GM12874 (cell line): ENCODE data around the gene THYN1.
A peak's percentile ranks its signal among the peaks of the same experiment; 100 is the strongest.

ENCODE experiments used
- TF ChIP-seq, protein P1 (sequence below): IDR thresholded peaks from 2 replicates; pipeline ENCODE4 v1.5.1; 2011; ENCODE audit warnings: low read depth, mild to moderate bottlenecking, control low read depth, low read length, moderate library complexity; ENCODE audit not compliant: insufficient read depth

The THYN1 gene

DNA sequence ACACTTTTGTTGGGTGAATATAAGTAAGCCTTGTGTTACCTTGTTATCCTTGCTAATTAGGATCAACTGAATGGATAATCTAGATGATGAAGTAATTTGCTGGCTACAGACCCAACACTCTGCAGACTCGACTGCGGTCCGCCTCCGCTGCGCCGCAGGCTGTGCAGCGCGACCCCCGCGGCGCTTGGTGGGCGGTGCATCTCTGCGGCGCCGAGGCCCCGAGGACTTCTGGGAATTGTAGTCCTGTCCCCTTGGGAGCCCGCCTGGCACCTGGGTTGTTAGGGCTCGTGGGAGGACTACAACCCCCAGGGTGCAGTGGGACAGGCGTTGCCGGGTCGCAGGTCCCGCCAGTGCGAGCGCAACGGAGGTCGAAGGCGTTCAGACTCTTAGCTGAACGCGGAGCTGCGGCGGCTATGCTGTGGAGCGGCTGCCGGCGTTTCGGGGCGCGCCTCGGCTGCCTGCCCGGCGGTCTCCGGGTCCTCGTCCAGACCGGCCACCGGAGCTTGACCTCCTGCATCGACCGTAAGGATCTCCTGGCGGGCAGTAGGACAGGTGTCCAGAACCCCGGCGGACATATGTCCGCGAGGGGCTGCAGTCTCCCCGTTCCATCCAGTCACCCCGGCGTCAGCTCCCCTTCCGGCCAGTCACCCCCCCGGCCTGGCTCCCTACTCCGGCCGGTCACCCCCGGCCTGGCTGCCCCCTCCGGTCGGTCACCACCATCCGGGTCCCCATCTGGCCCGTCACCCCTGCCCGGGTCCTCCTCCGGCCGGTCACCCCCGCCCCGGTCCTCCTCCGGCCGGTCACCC, at the start of gene THYN1, which contains the start of gene ACAD8:
Gene THYN1 (minus strand): TSS at position 165 of the 806 bp plus-strand sequence. CDS start 470 bp downstream, outside the sequence.
Gene ACAD8 (plus strand): TSS at position 381 of the 806 bp plus-strand sequence. CDS start 33 bp downstream, at position 414.
- TF ChIP-seq, protein P1, sequence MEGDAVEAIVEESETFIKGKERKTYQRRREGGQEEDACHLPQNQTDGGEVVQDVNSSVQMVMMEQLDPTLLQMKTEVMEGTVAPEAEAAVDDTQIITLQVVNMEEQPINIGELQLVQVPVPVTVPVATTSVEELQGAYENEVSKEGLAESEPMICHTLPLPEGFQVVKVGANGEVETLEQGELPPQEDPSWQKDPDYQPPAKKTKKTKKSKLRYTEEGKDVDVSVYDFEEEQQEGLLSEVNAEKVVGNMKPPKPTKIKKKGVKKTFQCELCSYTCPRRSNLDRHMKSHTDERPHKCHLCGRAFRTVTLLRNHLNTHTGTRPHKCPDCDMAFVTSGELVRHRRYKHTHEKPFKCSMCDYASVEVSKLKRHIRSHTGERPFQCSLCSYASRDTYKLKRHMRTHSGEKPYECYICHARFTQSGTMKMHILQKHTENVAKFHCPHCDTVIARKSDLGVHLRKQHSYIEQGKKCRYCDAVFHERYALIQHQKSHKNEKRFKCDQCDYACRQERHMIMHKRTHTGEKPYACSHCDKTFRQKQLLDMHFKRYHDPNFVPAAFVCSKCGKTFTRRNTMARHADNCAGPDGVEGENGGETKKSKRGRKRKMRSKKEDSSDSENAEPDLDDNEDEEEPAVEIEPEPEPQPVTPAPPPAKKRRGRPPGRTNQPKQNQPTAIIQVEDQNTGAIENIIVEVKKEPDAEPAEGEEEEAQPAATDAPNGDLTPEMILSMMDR: 0 out of 2 replicates have a peak, but pooled peaks have one; percentile 21

DNA sequence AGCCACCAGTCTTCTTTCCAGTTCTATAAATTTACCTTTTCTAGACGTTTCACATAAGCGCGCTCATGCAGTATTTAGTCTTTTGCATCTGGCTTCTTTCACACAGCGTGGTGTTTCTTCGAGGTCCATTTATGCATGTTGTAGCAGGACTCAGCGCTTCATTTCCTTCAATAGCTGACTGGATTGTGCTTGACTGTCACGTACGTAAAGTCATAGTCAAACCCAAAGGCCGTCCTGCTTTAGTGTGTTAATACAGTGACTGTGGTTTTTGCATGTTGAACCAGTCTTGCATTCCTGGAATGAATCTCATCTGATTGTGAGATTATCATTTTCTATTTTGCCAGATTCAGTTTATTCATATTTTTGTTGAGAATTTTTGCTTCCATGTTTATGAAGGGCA, 41.5 kb upstream of the THYN1 start:
- TF ChIP-seq, protein P1: no peak

DNA sequence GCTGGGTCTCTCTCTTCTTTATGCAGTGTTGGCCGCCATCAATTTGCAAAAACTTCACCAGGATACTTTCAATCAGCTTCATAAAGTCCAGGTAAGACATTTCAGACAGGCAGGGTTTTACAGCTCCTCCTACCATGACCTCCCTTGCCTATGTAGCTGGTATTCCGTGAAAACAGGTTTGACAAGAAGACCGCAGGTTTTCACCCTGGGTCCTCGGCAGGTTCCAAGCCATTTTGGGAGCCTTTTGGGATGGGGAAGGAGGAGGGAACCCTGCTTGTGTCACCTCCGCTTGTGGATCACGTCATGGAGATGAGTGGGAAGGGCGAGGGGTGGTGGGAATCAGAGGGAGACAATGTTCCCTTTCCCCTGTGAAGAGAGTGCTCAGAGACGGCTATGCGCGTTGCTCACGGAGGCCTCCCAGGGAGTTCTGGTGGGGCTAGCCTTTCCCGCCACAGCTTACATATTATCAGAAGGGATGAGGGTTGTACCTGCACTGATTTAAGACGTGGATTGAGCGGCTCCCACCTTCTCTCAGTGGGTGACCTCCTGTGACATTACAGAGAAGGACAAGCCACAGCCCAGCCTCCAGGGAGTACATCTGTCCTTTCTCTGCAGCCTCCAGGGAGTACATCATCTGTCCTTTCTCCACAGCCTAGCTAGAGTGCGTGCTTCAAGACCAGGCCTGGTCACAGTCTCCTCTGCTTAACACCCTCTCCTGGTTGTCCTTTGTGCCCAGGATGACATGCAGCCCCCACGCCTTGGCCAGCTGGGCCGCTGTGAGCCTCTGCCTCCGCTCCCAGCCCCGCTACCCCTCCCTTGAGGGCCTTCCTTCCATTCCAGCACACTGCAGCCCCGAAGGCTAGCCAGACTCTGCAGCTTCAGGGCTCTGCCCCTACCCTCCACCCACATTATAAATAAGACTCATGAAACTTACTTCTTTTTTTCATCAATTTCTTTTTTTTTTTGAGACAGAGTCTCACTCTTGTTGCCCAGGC, 40.3 kb upstream of the THYN1 start:
- TF ChIP-seq, protein P1: no peak

DNA sequence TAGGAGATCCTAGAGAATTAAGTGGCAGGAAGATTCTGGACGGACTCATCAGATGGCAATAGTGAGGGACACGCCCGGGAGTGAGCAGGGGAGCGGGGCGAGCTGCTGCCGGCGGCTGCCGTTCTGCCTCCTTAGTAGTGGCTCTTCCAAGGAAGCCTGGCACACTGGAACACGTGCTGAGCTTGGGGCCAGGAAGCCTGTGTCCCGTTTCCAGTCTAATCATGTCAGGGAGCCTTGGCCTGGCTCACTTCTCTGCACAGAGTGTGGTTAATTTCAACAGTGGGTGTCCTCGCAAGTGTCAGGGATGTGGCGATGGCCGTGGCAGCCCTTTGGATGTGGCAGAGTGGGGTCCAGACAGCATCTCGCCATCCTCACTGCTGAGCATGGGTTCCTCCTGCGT, 39.5 kb upstream of the THYN1 start:
- TF ChIP-seq, protein P1: no peak

DNA sequence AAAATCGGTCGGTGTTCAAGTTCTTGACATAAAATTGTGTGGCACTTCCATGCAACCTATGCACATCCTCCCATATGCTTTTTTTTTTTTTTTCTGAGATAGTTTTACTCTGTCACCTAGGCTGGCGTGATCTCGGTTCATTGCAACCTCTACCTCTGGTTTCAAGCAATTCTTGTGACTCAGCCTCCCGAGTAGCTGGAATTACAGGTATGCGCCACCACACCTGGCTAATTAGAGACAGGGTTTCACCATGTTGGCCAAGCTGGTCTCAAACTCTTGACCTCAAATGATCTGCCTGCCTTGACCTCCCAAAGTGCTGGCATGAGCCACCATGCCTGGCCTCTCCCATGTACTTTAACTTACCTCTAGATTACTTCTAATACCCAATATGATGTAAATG, 38.0 kb upstream of the THYN1 start:
- TF ChIP-seq, protein P1: no peak

DNA sequence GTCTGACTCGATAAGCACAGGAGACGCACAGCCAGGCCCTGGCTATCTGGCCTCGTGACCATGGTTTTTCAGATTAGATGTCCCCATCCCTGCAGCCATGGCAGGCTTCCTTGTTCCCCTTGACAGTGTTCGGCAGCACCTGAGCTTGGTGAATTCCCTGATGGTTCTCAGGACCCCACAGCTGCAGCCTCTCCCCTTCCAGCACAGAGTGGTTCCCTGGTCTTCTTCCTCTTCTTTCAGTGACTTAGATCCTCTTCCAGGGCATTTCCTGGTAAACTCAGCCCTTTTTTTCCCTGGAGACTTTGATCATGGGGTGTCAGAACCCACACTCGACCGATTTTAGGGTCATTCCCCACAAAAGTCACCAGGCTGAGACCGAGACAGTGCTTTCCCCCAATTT, 37.5 kb upstream of the THYN1 start:
- TF ChIP-seq, protein P1: no peak

DNA sequence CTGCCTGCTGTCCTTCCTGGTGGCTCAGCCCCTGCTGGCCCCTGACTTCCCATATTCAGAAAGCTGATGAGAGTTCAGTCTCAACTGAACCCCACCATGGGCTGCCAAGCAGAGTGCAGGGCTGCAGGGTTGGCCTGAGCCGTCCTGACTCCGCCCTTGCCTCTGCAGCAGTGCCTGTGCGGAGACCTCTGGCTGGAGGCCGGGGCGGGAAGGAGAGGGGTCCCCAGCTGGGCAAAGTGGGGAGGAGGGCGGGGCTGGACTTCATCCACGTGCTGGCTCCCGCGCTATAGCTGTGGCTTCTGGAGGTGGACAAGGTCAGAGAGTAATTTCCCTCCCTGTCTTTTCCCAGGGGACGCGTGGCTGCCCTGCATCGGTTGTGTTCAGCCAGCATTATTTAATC, 36.6 kb upstream of the THYN1 start:
- TF ChIP-seq, protein P1: no peak
